T-helper 9 cell (primary cell): ENCODE measurements around the gene FOXO1.
A peak's percentile ranks its signal among the peaks of the same experiment; 100 is the strongest.

Source experiments
- DNase-seq: peaks from one replicate; pipeline ENCODE4 v3.0.0-alpha.2; 2020

The FOXO1 gene

GRCh38 chr13:40665126-40666044, 1.1 kb downstream of the FOXO1 start:
- DNase-seq: peak; percentile 40

GRCh38 chr13:40664350-40665125, 1.9 kb downstream of the FOXO1 start:
- peak; percentile 60 for DNase-seq

- peak; percentile 64 for DNase-seq
Measured at GRCh38 chr13:40664100-40664349, 2.4 kb downstream of the FOXO1 start.

DNA sequence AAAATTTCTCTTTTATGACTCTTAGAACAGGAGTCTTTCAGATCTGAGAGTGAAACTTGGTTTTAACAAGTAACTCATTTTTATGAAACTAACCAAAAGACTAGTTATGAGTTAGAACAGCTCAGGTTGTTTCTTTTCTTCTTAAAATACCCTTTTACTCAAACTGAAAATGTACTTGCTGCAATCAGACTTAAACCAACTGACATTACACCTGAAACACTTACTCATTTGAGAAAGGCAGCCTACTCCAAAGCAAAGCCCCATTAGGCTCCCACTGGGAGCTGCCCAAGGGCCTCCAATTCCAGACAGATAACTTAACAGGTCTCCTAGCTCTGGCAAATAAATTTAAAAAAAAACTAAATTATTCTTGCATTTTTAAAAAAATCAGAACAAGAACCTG, 3.6 kb downstream of the FOXO1 start:
- no peak for DNase-seq

DNA sequence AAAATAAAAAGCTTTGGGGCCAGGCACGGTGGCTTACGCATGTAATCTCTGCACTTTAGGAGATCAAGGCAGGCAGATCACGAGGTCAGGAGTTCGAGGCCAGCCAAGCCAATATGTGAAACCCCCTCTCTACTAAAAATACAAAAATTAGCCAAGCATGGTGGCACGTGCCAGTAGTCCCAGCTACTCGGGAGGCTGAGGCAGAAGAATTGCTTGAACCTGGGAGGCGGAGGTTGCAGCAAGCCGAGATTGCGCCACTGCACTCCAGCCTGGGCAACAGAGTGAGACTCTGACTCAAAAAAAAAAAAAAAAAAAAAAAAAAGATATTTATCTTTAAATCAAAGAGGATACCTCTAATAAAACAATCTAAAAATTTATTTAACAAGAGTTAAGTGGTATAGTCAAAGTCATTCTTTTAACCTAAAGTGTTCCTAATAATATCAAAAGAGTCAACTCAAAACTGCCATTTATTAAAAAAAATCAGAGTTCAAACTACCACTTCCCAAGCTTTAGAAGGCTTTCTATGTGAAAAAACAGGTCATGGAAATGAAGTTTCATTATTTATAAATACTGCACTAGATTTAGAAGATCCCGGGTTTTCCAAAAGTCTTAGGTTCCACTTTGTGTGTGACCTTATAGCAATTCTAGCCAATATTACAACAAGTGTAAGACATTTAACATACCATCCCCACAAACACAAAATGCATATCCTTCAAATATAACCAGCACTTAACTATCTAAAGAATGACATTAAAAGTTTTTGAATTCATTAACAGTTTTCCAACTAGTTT, 4.4 kb downstream of the FOXO1 start:
- DNase-seq: no peak

DNA sequence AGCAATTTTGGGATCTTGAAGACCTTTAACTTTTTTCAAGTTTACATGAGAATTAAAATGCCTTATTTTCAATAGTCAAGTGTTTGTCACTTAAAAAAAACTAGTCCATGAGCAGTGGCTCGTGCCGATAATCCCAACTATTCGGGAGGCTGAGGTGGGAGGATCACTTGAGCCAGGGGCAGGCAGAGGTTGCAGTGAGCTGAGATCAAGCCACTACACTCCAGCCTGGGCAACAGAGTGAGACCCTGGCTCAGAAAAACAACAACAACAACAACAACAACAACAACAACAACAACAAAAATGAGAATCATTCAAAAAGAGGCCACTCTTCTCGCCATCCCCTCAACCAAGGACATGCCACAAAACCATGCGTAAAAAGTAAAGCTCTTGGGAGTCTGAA, 5.7 kb downstream of the FOXO1 start:
- no peak for DNase-seq

DNA sequence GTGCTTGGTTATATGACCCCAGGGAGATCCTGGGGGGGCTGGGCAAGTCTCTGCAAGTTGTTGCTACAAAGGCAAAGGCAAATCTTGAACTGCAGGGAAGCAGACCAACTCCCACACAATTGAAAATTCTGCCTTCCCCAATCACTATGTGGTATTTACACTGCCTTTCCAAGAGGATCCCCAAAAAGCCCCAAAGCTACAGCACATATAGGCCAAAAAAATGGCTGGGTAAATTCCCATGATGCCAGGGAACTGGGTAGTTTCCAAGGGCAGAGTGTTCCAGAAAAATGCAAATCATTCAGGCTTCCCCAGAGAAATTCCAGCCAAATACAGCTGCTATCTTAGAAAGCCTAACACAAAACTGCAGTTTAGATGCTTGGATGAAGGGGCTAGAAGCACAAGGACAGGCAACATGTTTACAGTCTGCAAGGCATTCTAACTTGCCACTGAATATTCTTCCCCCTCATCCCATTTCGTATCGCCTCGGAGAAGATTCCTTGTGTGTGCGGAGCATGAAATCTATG, 6.2 kb downstream of the FOXO1 start:
- DNase-seq: no peak

DNA sequence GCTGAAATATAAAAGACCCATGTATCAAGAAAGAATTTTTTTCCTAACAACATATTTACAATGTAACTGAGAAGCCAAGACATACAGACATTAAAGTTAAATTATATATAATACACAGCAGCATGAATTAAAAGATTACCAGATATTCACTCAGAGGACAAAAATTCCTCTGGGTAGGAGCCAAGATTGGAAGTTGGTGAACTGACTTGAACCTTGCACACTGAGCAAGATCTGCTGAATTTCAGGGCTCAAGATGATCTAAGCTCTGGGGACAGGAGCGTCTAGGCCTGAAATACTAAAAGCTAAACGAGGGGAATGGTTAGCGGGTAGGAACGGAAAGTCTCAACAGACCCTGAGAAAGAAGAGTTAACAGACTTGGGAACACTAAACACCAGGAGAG, 8.5 kb downstream of the FOXO1 start:
- DNase-seq: no peak

DNA sequence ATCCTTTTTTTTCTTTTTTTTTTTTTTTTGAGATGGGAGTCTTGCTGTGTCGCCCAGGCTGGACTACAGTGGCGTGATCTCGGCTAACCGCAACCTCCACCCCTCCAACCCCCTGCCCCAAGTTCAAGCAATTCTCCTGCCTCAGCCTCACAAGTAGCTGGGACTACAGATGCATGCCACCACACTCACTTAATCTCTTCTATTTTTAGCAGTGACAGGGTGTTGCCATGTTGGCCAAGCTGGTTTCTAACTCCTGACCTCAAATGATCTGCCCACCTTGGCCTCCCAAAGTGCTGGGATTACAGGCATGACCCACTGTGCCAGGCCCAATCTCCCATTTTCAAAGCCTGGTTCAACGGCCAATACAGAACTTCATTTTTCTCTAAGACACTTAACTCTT, 9.1 kb downstream of the FOXO1 start:
- DNase-seq: no peak

DNA sequence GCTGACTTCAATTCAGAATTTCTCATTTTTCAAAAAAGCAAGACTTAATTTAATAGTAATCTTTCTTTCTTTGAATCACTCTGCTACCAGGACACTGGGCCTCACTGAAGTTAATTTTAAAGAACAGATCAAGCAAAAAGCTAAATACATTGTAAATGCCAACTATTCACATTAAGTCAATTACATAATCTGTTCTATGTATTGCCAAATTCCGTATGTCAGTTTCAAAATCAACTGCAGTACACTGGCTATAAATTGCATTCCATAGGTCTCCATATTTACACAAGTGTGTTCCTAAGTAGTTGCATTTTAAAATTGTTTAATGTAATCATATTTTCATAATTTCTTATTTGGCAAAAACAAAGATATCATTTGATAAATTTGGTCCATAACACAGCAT, 10.1 kb downstream of the FOXO1 start:
- no peak for DNase-seq

DNA sequence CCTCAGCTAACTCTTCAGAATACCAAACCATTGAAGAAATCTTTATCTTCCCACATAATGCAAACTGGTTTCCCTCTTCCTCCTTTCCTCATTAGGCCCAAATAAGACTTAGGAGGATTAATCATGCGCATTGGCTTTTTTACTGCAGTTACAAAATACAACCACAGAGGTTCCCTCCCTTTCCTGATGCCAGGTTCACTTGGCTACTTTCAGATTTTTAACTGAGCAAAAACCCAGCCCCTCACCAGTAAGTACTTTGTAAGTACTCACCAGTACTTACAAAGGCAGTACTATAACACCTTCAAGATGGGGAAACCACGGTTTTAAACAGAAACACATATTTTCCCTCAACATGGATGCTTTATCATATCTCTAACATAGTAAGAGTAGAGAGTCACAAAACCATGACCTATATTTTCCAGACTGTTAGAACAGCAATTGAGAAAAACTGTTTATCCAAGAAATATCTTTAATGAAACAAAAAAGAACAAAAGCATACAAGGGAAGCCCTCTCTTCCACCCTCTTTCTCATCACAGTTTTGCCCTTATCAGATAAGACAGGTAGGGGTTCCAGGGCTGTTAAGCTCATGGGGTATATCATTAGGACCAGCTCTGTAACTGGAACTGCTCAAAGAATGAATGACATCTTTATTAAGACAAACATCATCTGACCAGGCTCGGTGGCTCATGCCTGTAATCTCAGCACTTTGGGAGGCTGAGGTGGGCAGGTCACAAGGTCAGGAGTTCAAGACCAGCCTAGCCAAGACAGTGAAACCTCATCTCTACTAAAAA, 12.7 kb downstream of the FOXO1 start:
- DNase-seq: no peak

GRCh38 chr13:40652588-40652940, 13.9 kb downstream of the FOXO1 start:
- DNase-seq: no peak

- DNase-seq: no peak
Measured at GRCh38 chr13:40651866-40652587, 14.4 kb downstream of the FOXO1 start.

DNA sequence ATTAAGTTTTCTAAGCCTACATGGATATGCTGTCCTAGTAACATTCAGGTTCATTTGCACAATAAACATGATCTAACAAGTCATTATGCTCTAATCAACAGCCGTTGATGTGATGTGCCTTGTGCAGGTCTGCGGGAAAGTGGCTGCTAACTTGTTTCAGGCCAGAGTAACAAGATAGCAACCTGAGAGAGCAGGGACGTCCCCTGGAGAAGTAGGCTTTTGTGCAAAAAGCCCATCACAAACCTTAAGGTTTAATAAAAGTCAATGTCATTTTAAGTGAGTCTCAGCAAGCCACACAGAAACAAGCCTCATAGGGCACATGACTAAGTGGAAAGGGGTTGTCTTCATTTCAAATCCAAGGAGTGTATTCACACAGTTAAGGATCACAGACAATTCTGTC, 17.6 kb downstream of the FOXO1 start:
- DNase-seq: no peak

- no peak for DNase-seq
Measured at GRCh38 chr13:40648040-40648439, 18.4 kb downstream of the FOXO1 start.

DNA sequence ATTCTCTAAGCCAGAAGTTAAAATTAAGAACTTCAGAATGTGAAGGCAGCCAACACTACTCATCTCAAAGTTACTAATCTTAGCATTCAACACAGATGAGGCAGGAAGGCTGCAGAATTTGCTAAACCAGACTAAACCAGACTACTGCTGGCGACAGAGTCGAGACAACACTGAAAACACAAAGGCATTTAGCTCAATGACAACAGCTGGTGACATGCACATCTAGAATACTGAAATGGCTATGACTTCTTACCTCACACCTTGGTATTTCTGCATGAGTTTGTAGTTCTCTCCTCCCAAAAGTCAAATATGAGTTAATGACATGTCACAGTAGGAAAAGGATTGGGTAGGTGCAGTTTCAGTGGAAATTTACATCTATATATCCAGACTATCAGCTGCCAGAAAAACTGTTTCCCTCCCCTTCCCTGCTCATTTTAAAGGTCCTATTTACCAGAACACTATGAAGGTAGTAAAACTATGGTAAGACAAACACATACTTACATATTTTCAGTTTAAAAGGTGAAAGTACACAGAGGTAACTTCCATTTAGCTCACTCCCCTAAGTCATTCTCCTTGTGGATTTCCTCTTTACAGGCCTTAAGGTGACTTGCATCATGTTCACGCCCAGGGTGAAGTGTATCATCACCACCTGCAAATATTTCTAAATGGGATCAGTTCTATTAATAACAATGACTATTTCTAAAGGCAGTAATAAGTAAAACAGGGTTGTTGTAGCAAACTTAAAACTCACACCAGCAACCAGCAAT, 21.4 kb downstream of the FOXO1 start:
- no peak for DNase-seq

DNA sequence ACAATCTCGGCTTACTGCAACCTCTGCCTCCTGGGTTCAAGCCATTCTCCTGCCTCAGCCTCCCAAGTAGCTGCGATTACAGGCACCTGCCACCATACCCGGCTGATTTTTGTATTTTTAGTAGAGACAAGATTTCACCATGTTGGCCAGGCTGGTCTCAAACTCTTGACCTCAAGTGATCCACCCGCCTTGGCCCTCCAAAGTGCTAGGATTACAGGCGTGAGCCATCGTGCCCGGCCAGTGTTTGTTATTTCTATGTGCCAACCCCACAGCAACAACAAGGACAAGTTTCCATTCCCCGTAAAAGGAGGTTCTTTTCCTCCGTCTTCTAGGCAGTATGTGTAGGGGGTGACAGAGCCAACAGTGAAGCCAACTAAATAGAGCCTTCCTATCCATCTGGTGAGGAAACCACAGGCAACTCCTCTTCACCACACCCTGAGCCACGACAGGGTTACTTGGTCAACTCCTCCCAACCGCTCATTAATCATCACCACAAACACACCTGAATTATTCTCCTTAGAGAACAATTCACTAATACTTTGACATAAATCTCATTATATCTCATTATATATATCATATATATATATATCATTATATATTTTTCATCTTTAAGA, 25.5 kb downstream of the FOXO1 start:
- peak; percentile 17 for DNase-seq

DNA sequence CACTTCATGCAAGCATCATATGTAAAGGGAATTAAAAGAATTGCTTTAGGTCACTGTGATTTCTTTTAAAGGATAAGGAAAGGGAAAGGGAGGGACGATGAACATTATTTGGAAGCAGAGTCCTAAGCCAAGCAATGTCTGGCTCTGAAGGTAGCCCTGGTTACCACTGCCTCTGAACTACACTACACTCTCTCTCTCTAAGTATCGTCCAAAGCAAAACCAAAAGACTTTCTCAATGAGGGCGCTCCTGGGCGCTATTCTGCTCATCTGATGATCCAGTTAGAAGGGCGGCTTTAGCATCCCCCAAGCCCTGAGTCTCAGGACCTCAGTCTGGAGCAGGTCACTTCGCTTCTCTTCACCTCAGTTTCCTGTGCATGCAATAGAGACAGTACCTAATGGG, 26.2 kb downstream of the FOXO1 start:
- DNase-seq: no peak

GRCh38 chr13:40639221-40639681, 27.2 kb downstream of the FOXO1 start:
- DNase-seq: no peak

- DNase-seq: no peak
Measured at GRCh38 chr13:40637643-40638042, 28.8 kb downstream of the FOXO1 start.
